Measurements from ENCODE around the gene PTEN.
"Not testable (repeated sequence)": the region's sequence is repeated elsewhere in the genome, so short reads cannot be mapped to it uniquely, and the experiment has no call there.

Gene PTEN

DNA sequence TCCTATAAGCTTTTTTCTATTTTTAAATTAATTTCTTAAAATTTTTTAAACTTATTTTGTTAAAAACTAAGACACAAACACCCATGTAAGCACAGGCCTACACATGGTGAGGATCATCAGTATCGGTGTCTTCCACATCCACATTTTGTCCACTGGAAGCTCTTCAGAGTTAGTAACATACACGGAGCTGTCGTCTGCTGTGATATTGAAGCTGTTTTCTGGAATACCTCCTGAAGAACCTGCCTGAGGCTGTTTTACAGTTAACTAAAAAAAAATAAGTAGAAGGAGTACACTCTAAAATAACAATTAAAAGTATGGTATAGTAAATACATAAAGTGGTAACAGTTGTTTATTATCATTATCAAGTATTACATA lies 17.8 kb upstream of the PTEN start:
- DNase-seq (ENCODE audit: low spot score) = no peak

GRCh38 chr10:87846023-87846422 lies 17.4 kb upstream of the PTEN start:
- DNase-seq (ENCODE audit: low spot score) = no peak

GRCh38 chr10:87846711-87847110 lies 16.7 kb upstream of the PTEN start:
- not testable (repeated sequence) for DNase-seq (ENCODE audit: low spot score)

GRCh38 chr10:87847550-87847949 lies 15.9 kb upstream of the PTEN start:
- no peak for DNase-seq (ENCODE audit: low spot score)

- no peak for DNase-seq (ENCODE audit: low spot score)
Measured at GRCh38 chr10:87849001-87849400, 14.4 kb upstream of the PTEN start.

DNA sequence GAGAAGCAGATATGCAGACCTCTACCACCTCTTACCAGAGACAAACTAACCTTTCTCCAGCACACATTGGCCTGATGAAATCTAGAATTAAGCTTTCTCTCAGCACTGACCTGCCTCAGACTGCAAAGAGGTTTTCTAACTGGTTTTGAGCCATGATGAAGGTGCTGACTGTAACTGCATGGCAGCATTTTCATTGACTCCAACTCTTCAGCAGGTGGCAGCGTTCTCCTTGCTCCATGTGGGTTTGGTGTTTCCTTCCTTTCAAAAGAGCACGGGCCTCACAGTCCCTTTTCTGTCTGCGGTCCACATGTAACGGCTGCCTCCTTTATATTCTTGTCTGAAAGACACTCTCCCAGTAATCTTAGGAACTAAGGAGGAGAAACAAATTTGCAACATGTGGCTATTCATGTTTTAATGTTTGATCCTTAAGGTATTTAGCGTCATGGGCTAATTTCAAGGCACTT lies 12.7 kb upstream of the PTEN start:
- DNase-seq (ENCODE audit: low spot score) = peak; percentile 54

DNA sequence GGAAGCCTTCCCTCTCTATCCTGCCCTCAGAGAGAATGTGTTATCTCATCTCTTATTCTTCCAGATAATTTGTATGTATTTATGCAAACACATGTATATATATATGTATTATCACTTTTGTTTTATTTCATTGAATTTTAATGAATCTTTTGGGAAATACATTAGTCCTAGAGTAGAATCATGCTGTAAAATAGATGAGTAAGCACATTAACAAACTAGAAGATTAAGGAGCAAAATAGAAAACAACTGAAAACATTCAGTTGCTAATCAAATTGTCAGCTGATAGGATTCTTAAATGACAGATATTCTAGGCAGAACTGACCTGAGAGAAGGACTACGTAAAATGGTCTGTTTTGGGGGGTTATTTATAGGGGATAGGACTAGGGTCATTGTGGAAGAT lies 11.3 kb upstream of the PTEN start:
- no peak for DNase-seq (ENCODE audit: low spot score)

- not testable (repeated sequence) for DNase-seq (ENCODE audit: low spot score)
Measured at GRCh38 chr10:87855247-87855646, 8.2 kb upstream of the PTEN start.

DNA sequence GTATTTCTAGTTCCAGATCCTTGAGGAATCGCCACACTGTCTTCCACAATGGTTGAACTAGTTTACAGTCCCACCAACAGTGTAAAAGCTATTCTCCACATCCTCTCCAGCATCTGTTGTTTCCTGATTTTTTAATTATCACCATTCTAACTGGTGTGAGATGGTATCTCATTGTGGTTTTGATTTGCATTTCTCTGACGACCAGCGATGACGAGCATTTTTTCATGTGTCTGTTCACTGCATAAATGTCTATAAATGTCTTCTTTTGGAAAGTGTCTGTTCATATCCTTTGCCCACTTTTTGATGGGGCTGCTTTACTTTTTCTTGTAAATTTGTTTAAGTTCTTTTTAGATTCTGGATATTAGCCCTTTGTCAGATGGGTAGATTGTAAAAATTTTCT lies 7.8 kb upstream of the PTEN start:
- DNase-seq (ENCODE audit: low spot score) = not testable (repeated sequence)

GRCh38 chr10:87860156-87860795 lies 3.1 kb upstream of the PTEN start:
- DNase-seq (ENCODE audit: low spot score) = peak; percentile 34

GRCh38 chr10:87860816-87861403 lies 2.5 kb upstream of the PTEN start:
- DNase-seq (ENCODE audit: low spot score) = no peak

GRCh38 chr10:87861566-87861952 lies 1.9 kb upstream of the PTEN start:
- no peak for DNase-seq (ENCODE audit: low spot score)

GRCh38 chr10:87861953-87862678 lies 1.3 kb upstream of the PTEN start:
- DNase-seq (ENCODE audit: low spot score) = peak; percentile 94

DNA sequence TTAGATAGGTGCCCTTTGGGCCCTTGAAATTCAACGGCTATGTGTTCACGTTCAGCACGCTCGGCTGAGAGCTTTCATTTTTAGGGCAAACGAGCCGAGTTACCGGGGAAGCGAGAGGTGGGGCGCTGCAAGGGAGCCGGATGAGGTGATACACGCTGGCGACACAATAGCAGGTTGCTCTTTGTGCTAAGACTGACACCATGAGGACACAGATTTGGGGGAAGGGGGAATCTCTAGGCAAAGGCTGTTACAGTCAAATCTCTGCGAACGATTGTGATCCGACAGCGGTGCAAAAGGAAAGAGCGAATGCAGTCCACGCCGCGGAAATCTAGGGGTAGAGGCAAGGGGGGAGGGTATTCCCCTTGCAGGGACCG lies 759 bp upstream of the PTEN start:
- peak; percentile 63 for DNase-seq (ENCODE audit: low spot score)

DNA sequence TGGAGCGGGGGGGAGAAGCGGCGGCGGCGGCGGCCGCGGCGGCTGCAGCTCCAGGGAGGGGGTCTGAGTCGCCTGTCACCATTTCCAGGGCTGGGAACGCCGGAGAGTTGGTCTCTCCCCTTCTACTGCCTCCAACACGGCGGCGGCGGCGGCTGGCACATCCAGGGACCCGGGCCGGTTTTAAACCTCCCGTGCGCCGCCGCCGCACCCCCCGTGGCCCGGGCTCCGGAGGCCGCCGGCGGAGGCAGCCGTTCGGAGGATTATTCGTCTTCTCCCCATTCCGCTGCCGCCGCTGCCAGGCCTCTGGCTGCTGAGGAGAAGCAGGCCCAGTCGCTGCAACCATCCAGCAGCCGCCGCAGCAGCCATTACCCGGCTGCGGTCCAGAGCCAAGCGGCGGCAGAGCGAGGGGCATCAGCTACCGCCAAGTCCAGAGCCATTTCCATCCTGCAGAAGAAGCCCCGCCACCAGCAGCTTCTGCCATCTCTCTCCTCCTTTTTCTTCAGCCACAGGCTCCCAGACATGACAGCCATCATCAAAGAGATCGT lies 598 bp downstream of the PTEN start:
- peak; percentile 17 for DNase-seq (ENCODE audit: low spot score)

DNA sequence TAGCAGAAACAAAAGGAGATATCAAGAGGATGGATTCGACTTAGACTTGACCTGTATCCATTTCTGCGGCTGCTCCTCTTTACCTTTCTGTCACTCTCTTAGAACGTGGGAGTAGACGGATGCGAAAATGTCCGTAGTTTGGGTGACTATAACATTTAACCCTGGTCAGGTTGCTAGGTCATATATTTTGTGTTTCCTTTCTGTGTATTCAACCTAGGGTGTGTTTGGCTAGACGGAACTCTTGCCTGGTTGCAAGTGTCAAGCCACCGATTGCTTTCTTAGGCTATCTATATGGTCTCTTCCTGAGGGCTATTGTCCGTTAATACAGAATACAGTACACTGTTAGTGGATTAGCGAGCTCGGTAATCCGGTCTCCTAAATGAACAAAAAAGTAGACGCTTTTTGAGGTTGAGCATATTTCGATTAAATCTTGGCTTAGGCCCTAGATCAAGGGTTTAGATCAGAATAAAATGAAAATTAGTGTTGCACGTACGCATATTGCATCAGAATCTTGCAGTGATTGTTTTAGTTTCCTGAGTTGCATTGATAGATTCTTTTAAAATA lies 1.2 kb downstream of the PTEN start:
- peak; percentile 15 for DNase-seq (ENCODE audit: low spot score)

GRCh38 chr10:87865241-87865881 lies 1.9 kb downstream of the PTEN start:
- peak; percentile 19 for DNase-seq (ENCODE audit: low spot score)

DNA sequence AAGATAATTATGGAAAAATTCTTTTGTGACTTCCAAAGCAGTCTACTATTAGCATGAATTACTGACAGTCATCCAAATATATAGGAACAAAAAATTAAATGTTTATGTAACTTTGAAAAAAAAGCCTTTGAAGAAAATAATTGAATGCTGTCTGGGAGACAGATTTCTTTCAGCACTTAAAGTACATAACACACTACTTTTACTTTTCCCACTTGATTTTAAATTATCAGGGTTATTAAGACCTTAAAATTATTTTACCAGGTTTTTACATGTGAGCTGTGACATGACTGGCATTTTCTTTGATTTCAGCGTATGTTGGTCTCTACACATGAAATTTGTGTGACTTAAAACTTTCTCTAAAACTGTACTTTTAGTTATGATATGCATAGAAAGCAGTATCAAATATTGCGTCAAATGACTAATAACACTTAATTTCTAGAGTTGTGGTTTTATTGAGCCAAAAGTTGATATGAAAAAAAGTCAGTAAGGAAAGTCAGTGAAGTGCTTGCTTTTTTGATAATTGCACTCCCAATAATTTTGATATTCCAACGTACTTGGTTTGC lies 3.1 kb downstream of the PTEN start:
- DNase-seq (ENCODE audit: low spot score) = peak; percentile 24

- DNase-seq (ENCODE audit: low spot score) = no peak
Measured at GRCh38 chr10:87867453-87867852, 4.0 kb downstream of the PTEN start.

GRCh38 chr10:87868277-87868676 lies 4.9 kb downstream of the PTEN start:
- no peak for DNase-seq (ENCODE audit: low spot score)

GRCh38 chr10:87869139-87869538 lies 5.7 kb downstream of the PTEN start:
- DNase-seq (ENCODE audit: low spot score) = not testable (repeated sequence)
